Breast epithelium (tissue), 4 donors: Measurements from ENCODE around the gene CLIP1. TPM values are rescaled to one million over a fixed set of nuclear protein-coding genes. Genes with fewer than 3 reads are reported as not detected.

ENCODE experiments used
- DNase-seq, 2 donors: peaks; one replicate each; pipeline ENCODE4 v3.0.0-alpha.2; 2019; ENCODE audit warnings: low spot score in 2 of 2
- H3K27ac ChIP-seq, 2 donors: fragments of 200-600 bp; sonication (generic) in 1 of 2; one replicate each; pipeline ENCODE4 v1.5.1; 2016 to 2019; ENCODE audit warnings: mild to moderate bottlenecking in 1 of 2
- H3K27me3 ChIP-seq, 2 donors: fragments of 200-600 bp; sonication (generic) in 1 of 2; one replicate each; pipeline versions ENCODE4 v1.5.1 to v1.6.0; 2017 to 2019; ENCODE audit warnings: control low read depth in 1 of 2, mild to moderate bottlenecking in 1 of 2
- H3K36me3 ChIP-seq: fragments of 200-600 bp; one replicate; pipeline ENCODE4 v1.5.1; 2019
- H3K4me1 ChIP-seq, 2 donors: fragments of 200-600 bp; sonication (generic); one replicate each; pipeline ENCODE4 v1.5.1; 2016 to 2019; ENCODE audit warnings: control low read depth in 1 of 2
- H3K4me3 ChIP-seq, 3 donors: fragments of 200-600 bp; sonication (generic); 1 replicate in 2 of 3; 2 replicates in 1 of 3; pipeline ENCODE4 v1.5.1; 2016 to 2019; ENCODE audit warnings: mild to moderate bottlenecking in 3 of 3, moderate library complexity in 2 of 3
- H3K9me3 ChIP-seq, 2 donors: fragments of 200-600 bp; sonication (generic) in 1 of 2; one replicate each; pipeline ENCODE4 v1.5.1; 2016 to 2019; ENCODE audit warnings: control low read depth in 1 of 2
- CTCF ChIP-seq, 3 donors: fragments of 450-650 bp; IDR thresholded peaks; one replicate each; pipeline ENCODE4 v1.5.1; 2016 to 2017; ENCODE audit warnings: antibody characterized with exemption in 3 of 3, mild to moderate bottlenecking in 3 of 3, moderate library complexity in 3 of 3
- POLR2A ChIP-seq: fragments of 450-650 bp; IDR thresholded peaks from one replicate; pipeline ENCODE4 v1.6.1; 2016; ENCODE audit warnings: antibody characterized with exemption, mild to moderate bottlenecking, moderate library complexity
- POLR2AphosphoS5 ChIP-seq, 3 donors: sonication (generic); formaldehyde crosslinking; IDR thresholded peaks; one replicate each; pipeline ENCODE4 v1.6.1; 2017; ENCODE audit warnings: antibody characterized with exemption in 3 of 3
- intact Hi-C: fragments of 100-400 bp; cut with DNase I; formaldehyde crosslinking; loops from one replicate; pipeline ENCODE4 v1.15.1; 2023; ENCODE audit warnings: low total_unique reads
- total RNA-seq, 3 donors: library from RNA; depleted of rRNA; stranded (reverse); fragments of >200 nt; gene quantifications; one replicate each; pipeline ENCODE4 v1.1.0, GENCODE V29; 2016

The CLIP1 gene
- total RNA-seq, 3 donors from 2014 or later, result 86.9 to 126 (median 108) TPM

- TF ChIP-seq POLR2AphosphoS5 (IDR thresholded peaks at IDR 0.05) (no peak), CTCF (IDR thresholded peaks at IDR 0.05) (no peak), POLR2A (no peak)
- peaks cover 0 to 11% of the 10 kb centered on the region in 2 donors for H3K4me1 ChIP-seq
- no peak overlapping the region for H3K4me3 ChIP-seq
- no peaks in the 10 kb centered on the region for H3K36me3 ChIP-seq
- DNase-seq, result no peak
- no peak overlapping the region for H3K27ac ChIP-seq
- no peaks in the 10 kb centered on the region for H3K27me3 ChIP-seq
- intact Hi-C loops, result loop anchor here (10.0 kb wide), 1 partner anchor 99 kb away; no protein-coding TSS in a partner anchor
- H3K9me3 ChIP-seq, result no peaks in the 10 kb centered on the region
Measured at GRCh38 chr12:122395319-122395718, 27.1 kb downstream of the CLIP1 start.

GRCh38 chr12:122394626-122395194 lies 27.8 kb downstream of the CLIP1 start:
- Histone ChIP-seq H3K9me3 (no peaks in the 10 kb centered on the region), H3K4me1 (peaks cover 0 to 7% of the 10 kb centered on the region in 2 donors), H3K36me3 (no peaks in the 10 kb centered on the region), H3K27ac (no peak overlapping the region), H3K4me3 (no peak overlapping the region), H3K27me3 (no peaks in the 10 kb centered on the region)
- DNase-seq, result no peak
- intact Hi-C loops, result loop anchor here (10.0 kb wide), 1 partner anchor 100 kb away; no protein-coding TSS in a partner anchor
- TF ChIP-seq POLR2AphosphoS5 (IDR thresholded peaks at IDR 0.05) (peak in 1 of 3 donors; percentile 65), POLR2A (no peak)

- Histone ChIP-seq H3K27ac (no peak overlapping the region), H3K4me1 (no peaks in the 10 kb centered on the region), H3K9me3 (no peaks in the 10 kb centered on the region), H3K27me3 (no peaks in the 10 kb centered on the region), H3K36me3 (no peaks in the 10 kb centered on the region), H3K4me3 (no peak overlapping the region)
- intact Hi-C loops, result loop anchor here (10.0 kb wide), 1 partner anchor 101 kb away; no protein-coding TSS in a partner anchor
- TF ChIP-seq CTCF (IDR thresholded peaks at IDR 0.05), result no peak
- TF ChIP-seq POLR2A, result no peak
- no peak for TF ChIP-seq POLR2AphosphoS5 (IDR thresholded peaks at IDR 0.05)
- no peak for DNase-seq
Measured at GRCh38 chr12:122393817-122394216, 28.7 kb downstream of the CLIP1 start.

GRCh38 chr12:122392411-122392810 lies 30.1 kb downstream of the CLIP1 start:
- TF ChIP-seq CTCF (IDR thresholded peaks at IDR 0.05), result no peak
- no peak for TF ChIP-seq POLR2AphosphoS5 (IDR thresholded peaks at IDR 0.05)
- TF ChIP-seq POLR2A, result no peak
- no peaks in the 10 kb centered on the region for H3K9me3 ChIP-seq
- H3K27ac ChIP-seq, result no peak overlapping the region
- intact Hi-C loops, result loop anchor here (10.0 kb wide), 1 partner anchor 102 kb away; no protein-coding TSS in a partner anchor
- H3K4me1 ChIP-seq, result no peaks in the 10 kb centered on the region
- DNase-seq, result no peak
- no peaks in the 10 kb centered on the region for H3K36me3 ChIP-seq
- no peak overlapping the region for H3K4me3 ChIP-seq
- no peaks in the 10 kb centered on the region for H3K27me3 ChIP-seq

GRCh38 chr12:122389677-122390076 lies 32.8 kb downstream of the CLIP1 start:
- H3K27me3 ChIP-seq, result no peaks in the 10 kb centered on the region
- no peak for DNase-seq
- H3K4me3 ChIP-seq, result no peak overlapping the region
- no peak overlapping the region for H3K27ac ChIP-seq
- intact Hi-C loops, result loop anchor here (5.0 to 10.0 kb wide), 2 partner anchors 105 to 632 kb away; no protein-coding TSS in a partner anchor
- TF ChIP-seq CTCF (IDR thresholded peaks at IDR 0.05) (no peak), POLR2A (no peak), POLR2AphosphoS5 (IDR thresholded peaks at IDR 0.05) (no peak)
- H3K4me1 ChIP-seq, result no peaks in the 10 kb centered on the region
- no peaks in the 10 kb centered on the region for H3K9me3 ChIP-seq
- no peaks in the 10 kb centered on the region for H3K36me3 ChIP-seq
